Liver (tissue), 3 donors: ENCODE results near the gene RNF41.

ENCODE experiments used
- ATF3 ChIP-seq: IDR thresholded peaks from 2 replicates; pipeline ENCODE4 v1.6.1; 2016; ENCODE audit warnings: antibody characterized with exemption
- CTCF ChIP-seq: fragments of 150-350 bp; IDR thresholded peaks from 2 replicates; pipeline ENCODE4 v1.5.1; 2017; ENCODE audit warnings: improper control_type of control experiment, low read depth, low read length; ENCODE audit not compliant: missing input control
- MAX ChIP-seq: IDR thresholded peaks from 2 replicates; pipeline ENCODE4 v1.6.1; 2016; ENCODE audit warnings: antibody characterized with exemption
- RAD21 ChIP-seq, 2 donors: IDR thresholded peaks; 2 replicates each; pipeline ENCODE4 v1.6.1; 2016; ENCODE audit warnings: antibody characterized with exemption in 2 of 2, mild to moderate bottlenecking in 2 of 2
- REST ChIP-seq: IDR thresholded peaks from 2 replicates; pipeline ENCODE4 v1.6.1; 2016; ENCODE audit warnings: antibody characterized with exemption, mild to moderate bottlenecking
- TAF1 ChIP-seq: conservative IDR thresholded peaks from 2 replicates; pipeline ENCODE4 v1.6.1; 2016; ENCODE audit warnings: antibody characterized with exemption, mild to moderate bottlenecking
- YY1 ChIP-seq: IDR thresholded peaks from 2 replicates; pipeline ENCODE4 v1.6.1; 2016; ENCODE audit warnings: antibody characterized with exemption, mild to moderate bottlenecking
- donor health status: healthy.
- donor health status: healthy.

- TF ChIP-seq YY1 (no peak), RAD21 (IDR thresholded peaks at IDR 0.05) (no peak), CTCF (no peak), REST (no peak), ATF3 (no peak), MAX (no peak), TAF1 (no peak)
Observed at GRCh38 chr12:56261503-56262232, 39.9 kb upstream of the RNF41 start.
